Skeletal muscle cell (primary cell): ENCODE measurements around the gene ANAPC2.

ENCODE experiments used
- DNase-seq: peaks from one replicate; pipeline ENCODE4 v3.0.0-alpha.2; 2010; ENCODE audit warnings: low read depth
- H3K4me3 ChIP-seq: 2 replicates; pipeline ENCODE4 v1.5.1; 2011; ENCODE audit warnings: low read depth, mild to moderate bottlenecking, control low read depth, low read length, moderate library complexity

ANAPC2 gene

GRCh38 chr9:137182836-137183235 is 5.5 kb downstream of the ANAPC2 start:
- DNase-seq, result no peak
- H3K4me3 ChIP-seq, result no peak overlapping the region

DNA sequence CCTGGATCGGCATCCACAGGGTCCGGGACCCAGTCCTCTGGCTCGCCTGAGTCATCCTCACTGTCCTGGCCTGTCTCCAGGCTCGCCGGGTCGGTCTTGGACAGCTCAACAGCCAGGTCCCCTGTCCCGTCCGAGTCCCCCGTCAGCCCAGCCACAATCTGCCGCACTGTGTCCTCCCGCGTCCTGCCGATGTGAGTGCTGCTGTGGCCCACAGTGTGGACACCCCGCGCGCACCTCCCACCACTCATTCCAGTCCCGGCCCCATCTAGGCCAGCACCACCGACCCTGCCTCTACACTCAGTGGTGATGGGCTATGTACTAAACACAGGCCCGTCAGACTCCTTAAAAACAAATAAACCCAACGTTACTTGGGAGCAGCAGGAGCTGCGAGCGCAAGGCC is 6.7 kb downstream of the ANAPC2 start:
- DNase-seq, result no peak
- no peak overlapping the region for H3K4me3 ChIP-seq

GRCh38 chr9:137180491-137180890 is 7.9 kb downstream of the ANAPC2 start:
- DNase-seq, result no peak
- no peak overlapping the region for H3K4me3 ChIP-seq

DNA sequence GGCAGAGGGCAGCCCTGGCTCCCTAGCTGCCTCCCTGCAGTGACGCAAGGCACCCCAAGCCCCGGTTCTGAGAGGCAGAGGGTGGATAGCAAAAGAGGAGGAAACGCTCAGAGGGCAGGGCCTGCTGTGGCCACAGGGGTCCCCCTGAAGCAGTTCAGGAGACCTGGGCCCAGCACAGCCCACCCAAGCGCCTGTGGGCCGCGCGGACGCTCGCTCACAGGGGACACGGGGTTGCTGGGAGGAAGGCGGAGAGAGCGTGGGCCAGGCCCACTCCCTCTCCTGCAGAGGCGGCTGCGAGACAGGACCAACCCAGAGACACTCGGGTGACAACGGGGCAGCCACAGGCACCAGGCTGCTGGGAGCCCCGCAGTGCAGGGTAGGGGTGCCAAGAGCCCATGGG is 8.6 kb downstream of the ANAPC2 start:
- DNase-seq, result no peak
- no peak overlapping the region for H3K4me3 ChIP-seq

DNA sequence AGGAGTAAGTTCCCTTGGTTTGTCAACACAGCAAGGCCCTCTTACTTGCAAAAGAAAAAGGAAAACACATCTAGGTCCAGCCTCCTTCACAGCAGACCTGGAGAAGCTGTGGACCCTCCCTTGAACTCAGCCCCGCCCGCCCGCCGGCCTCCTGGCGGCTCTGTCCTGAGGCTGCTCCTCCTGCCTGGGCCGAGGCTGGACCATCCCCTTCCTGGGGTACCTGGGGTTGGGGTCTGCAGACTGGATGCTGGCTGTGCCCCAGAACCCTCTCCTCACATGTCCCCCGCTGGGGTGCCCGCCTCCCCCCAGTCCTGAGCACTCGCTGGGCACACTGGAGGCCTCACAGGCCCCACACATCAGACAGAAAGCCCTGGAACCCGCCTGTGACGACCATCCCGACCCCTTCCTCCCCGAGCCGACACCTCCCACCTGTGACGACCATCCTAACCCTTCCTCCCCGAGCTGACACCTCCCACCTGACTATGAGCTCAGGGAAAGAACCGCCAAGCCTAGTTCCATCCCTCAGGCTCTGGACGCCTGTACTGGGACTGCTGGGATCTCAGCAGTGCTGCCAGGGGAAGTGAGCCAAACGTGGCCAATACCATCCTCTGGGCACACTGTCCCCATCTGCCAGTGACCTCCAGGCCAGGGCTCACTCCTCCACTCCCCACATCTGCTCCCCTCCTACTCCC is 9.3 kb downstream of the ANAPC2 start:
- DNase-seq, result no peak
- no peak overlapping the region for H3K4me3 ChIP-seq

- no peak overlapping the region for H3K4me3 ChIP-seq
- DNase-seq, result no peak
Observed at GRCh38 chr9:137178201-137178938, 10.0 kb downstream of the ANAPC2 start.

DNA sequence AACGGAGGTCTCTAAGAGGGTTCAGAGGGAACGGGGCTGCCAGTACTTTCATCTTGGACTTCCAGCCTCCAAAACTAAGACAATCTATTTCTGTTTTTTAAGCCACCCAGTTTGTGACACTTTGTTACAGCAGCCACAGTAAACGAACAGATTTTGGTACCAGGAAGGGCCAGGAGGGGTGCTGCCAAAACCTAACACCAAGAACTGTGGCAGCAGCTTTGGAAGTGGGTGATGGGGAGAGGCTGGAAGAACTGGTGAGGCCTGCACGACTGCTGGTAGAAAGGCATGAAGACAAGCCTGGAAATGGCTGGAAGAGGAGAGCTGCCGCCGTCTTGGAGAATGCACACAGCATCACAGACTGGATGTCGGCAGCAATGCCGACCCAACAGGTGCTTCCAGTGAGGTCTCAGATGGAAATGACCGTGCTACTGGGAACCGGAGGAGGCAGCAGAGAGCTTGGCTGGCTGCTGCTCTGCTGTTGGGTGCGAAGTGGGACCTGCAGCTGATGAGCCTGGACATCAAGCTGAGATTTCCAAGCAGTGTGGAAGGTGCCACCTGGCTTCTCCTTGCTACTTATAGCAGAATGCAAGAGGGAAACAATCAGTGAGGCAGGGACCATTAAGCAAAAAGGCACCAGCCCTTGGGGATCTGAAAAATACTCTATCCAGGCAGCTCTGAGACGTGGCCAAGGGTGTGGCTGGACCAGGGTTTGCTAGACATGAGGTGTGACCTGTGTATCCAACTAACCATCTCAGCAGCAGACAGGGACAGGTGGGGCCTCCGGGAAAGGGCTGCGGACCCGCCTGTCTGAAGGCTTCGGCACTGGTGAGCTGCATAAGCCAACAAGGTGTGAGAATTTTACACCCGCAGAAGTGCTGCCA is 11.8 kb downstream of the ANAPC2 start:
- DNase-seq, result no peak
- no peak overlapping the region for H3K4me3 ChIP-seq

- no peak overlapping the region for H3K4me3 ChIP-seq
Observed at GRCh38 chr9:137175345-137175961, 12.9 kb downstream of the ANAPC2 start.

DNA sequence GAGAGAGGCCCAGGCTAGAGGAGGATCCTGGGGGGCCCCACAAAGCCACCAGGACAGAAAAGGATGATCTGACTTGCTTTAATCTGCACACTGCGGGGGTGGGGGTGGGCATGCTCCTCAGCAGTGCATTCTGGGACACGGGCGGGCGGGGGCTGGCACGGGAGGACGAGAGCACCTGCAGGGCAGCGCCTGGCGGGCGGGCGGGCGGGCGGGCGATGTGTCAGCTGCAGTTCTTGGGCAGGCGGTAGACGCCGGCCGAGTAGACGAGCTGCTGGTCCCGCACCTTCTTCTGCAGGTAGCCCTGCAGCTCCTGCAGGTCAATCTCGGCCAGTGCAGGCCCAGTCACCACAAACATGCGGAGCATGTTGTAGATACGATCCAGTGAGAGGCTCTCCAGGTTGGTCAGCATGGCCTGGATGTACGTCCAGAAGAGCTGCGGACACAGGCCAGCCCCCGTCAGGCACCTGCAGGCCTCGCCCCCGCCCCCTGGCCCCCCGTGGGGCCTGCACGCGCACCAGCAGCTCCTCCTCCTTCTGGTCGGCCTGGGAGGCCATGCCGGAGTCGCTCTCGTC is 13.6 kb downstream of the ANAPC2 start:
- DNase-seq, result no peak

More at GRCh38 chr9:137175345-137175961, 12.9 kb downstream of the ANAPC2 start:
- DNase-seq, result no peak

GRCh38 chr9:137173796-137174664 is 14.3 kb downstream of the ANAPC2 start:
- H3K4me3 ChIP-seq, result no peak overlapping the region
- no peak for DNase-seq

More for the DNA sequence above, 13.6 kb downstream of the ANAPC2 start:
- no peak overlapping the region for H3K4me3 ChIP-seq

DNA sequence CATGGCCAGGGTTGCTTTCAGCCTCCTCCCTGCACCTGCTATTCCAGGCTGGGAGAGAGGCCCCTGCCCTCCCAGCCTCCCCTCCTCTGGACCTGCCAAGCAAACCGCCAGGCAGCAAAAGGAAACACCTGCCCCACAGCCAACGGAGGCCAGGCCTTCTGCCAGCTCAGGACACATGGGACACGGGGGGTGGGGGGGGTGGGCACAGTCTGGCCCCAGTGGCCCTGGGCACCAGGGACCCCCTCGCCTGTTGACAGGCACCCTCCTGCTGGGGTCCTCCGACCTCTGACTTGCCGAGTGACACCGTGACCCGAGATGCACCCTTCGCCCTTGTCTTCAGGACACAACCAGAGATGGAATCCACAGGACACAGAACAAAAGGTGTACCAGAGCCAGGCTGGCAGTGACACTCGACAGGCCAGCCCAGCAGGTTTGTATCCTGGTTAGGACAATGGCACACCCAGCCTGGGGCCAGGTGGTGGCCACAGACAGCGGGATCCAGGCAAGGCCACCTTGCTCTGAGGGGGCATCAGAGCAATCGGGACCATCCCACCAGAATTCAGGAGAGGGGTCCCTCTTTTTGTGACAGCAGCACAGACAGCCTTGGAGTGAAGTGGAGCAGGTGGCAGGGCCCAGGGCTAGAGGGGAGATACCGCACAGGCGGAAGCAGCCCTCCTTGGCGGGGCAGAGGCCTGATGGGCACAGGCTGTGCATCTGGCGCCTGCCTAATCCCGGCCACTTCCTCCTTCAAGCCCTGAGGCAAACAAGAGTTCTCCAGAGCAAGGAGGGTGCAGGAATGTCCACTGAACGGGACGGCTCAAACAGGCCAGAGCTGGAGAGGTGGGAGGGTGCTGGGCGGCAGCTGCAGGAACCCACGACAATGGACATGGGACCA is 15.2 kb downstream of the ANAPC2 start:
- H3K4me3 ChIP-seq, result no peak overlapping the region
- no peak for DNase-seq

- H3K4me3 ChIP-seq, result no peak overlapping the region
Observed at GRCh38 chr9:137171149-137171900, 17.0 kb downstream of the ANAPC2 start.

DNA sequence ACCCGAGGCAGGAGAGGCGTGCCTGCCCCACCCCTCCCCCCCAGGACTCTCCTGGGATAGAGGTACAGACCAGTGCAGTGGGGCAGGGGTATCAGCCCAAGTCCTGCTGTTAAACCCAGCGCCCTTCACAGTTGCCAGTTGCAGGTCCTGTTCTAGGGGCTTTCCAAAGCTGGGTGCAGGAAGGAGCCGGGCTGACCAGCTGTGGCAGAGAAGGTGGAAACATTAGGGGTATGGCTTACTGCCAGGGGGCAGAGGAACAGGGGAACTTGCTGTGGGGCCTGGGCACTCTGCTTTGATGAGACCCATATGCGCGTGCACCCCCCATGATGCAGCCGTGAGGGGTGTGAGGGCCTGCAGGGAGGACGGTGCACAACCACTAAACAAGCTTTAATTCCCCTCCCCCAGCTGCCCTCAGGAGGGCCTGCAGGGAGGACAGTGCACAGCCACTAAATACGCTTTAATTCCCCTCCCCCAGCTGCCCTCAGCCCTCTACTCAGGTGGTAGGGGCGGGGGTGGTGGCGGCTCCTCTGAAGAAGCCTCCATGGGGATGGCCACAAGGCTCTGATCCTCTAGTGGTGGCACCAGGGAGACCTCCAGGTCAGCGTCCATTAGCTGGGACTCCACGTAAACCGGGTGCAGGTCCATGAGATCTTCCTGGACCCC is 17.7 kb downstream of the ANAPC2 start:
- no peak overlapping the region for H3K4me3 ChIP-seq
- no peak for DNase-seq

More at GRCh38 chr9:137171149-137171900, 17.0 kb downstream of the ANAPC2 start:
- DNase-seq, result no peak

DNA sequence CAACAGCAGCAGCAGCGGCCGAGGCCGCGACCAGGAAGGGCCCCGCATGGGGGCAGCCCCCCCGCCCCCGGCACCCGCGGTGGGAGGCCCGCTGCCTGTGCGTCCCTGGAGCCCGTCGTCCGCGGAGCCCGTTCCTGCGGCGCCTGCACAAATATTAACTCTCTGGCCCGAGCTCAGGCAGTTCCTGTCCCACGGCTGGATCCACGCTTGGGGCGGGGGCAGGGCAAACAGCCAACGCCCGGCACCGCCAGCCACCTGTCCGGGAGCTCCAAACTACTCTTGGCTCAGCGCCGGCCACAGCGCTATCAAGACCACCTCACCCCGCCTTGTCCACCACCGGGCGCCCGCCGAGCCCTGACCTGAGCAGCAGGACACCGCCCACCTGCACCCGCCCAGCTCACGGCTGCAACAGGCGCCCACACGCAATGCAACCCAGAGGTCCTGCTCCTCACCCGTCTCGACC is 18.4 kb downstream of the ANAPC2 start, which contains the start of gene LRRC26:
Gene LRRC26 (minus strand): TSS at position 156 of the 463 bp plus-strand sequence. CDS start 108 bp downstream, at position 48.
- DNase-seq, result no peak
- H3K4me3 ChIP-seq, result no peak within 1 kb of the TSS

DNA sequence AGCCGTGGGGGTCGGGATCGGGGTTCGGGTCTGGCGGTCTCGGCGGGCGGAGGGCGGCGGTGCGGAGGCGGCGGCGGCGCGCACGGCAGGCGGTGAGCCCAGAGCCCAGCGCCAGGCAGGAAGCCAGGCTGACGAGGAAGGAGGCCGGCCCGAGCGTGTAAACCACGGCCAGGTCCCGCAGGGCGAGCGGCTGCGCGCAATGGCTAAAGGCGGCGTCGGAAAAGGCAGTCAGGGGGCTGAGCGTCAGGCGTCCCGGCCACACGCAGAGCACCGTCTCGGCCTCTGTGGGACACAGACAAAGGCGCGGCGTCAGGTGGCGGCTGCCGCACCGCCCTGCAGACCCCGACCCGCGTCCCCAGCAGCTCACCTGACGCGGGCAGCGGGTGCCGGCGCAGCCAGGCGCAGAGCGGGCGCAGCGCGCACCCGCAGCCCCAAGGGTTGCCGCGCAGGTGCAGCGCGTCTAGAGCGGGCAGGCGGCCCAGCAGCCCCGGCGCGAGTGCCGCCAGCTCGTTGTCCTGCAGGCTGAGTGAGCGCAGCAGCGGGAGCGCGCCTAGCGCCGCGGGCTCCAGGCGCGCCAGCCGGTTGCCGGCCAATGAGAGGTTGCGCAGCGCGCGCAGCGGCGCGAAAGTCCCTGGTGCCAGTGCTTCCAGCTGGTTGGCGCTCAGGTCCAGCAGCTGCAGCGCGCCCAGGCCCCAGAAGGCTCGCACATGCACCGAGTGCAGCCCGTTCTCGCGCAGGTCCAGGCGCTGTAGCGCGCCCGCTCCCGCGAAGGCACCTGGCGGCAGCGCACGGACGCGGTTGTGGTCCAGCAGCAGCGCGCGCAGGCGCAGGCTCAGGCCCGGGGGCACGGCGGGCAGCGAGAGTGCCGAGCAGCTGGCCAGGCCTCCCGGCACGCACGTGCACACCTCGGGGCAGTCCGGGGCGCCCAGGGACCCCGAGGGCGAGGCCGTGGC is 19.2 kb downstream of the ANAPC2 start:
- DNase-seq, result no peak
- peak overlapping the region; percentile 15 for H3K4me3 ChIP-seq
